Measurements from ENCODE around the gene PGK2.
A peak's percentile ranks its signal among the peaks of the same experiment; 100 is the strongest.
"Not testable (repeated sequence)": the region's sequence is repeated elsewhere in the genome, so short reads cannot be mapped to it uniquely, and the experiment has no call there.

PGK2 gene

GRCh38 chr6:49787176-49787575 is at the start of gene PGK2:
TSS of gene PGK2 (minus strand) at chr6:49787285. CDS start at chr6:49787187, 98 bp downstream.
- DNase-seq (ENCODE audit: low spot score) = no peak

- no peak for DNase-seq (ENCODE audit: low spot score)
Measured at GRCh38 chr6:49835140-49835539, 48.1 kb upstream of the PGK2 start.

- no peak for DNase-seq (ENCODE audit: low spot score)
Measured at GRCh38 chr6:49833386-49833785, 46.3 kb upstream of the PGK2 start.

- DNase-seq (ENCODE audit: low spot score) = no peak
Measured at GRCh38 chr6:49826743-49827406, 39.8 kb upstream of the PGK2 start.

- DNase-seq (ENCODE audit: low spot score) = no peak
Measured at GRCh38 chr6:49815166-49815565, 28.1 kb upstream of the PGK2 start.

GRCh38 chr6:49813248-49813647 is 26.2 kb upstream of the PGK2 start:
- DNase-seq (ENCODE audit: low spot score) = no peak

GRCh38 chr6:49806145-49806544 is 19.1 kb upstream of the PGK2 start:
- DNase-seq (ENCODE audit: low spot score) = no peak

- no peak for DNase-seq (ENCODE audit: low spot score)
Measured at GRCh38 chr6:49805246-49805645, 18.2 kb upstream of the PGK2 start.

GRCh38 chr6:49801525-49801924 is 14.4 kb upstream of the PGK2 start:
- no peak for DNase-seq (ENCODE audit: low spot score)

- no peak for DNase-seq (ENCODE audit: low spot score)
Measured at GRCh38 chr6:49799090-49799489, 12.0 kb upstream of the PGK2 start.

GRCh38 chr6:49796842-49797455 is 9.9 kb upstream of the PGK2 start:
- DNase-seq (ENCODE audit: low spot score) = not testable (repeated sequence)

GRCh38 chr6:49790341-49790740 is 3.3 kb upstream of the PGK2 start:
- DNase-seq (ENCODE audit: low spot score) = no peak

GRCh38 chr6:49784272-49784671 is 2.8 kb downstream of the PGK2 start:
- DNase-seq (ENCODE audit: low spot score) = no peak

- DNase-seq (ENCODE audit: low spot score) = no peak
Measured at GRCh38 chr6:49782725-49783124, 4.4 kb downstream of the PGK2 start.

- DNase-seq (ENCODE audit: low spot score) = no peak
Measured at GRCh38 chr6:49782293-49782692, 4.8 kb downstream of the PGK2 start.

- no peak for DNase-seq (ENCODE audit: low spot score)
Measured at GRCh38 chr6:49776444-49776843, 10.6 kb downstream of the PGK2 start.

- no peak for DNase-seq (ENCODE audit: low spot score)
Measured at GRCh38 chr6:49775043-49775442, 12.0 kb downstream of the PGK2 start.

GRCh38 chr6:49772285-49772684 is 14.8 kb downstream of the PGK2 start:
- no peak for DNase-seq (ENCODE audit: low spot score)

- DNase-seq (ENCODE audit: low spot score) = no peak
Measured at GRCh38 chr6:49766762-49767161, 20.3 kb downstream of the PGK2 start.

GRCh38 chr6:49764571-49765236 is 22.4 kb downstream of the PGK2 start:
- DNase-seq (ENCODE audit: low spot score) = peak; percentile 19

- no peak for DNase-seq (ENCODE audit: low spot score)
Measured at GRCh38 chr6:49744259-49744658, 42.8 kb downstream of the PGK2 start, which contains the start of gene CRISP3. TSS of gene CRISP3 (minus strand) at chr6:49744388. CDS start at chr6:49744367, 21 bp downstream.

GRCh38 chr6:49743429-49743828 is 43.7 kb downstream of the PGK2 start:
- DNase-seq (ENCODE audit: low spot score) = no peak

- no peak for DNase-seq (ENCODE audit: low spot score)
Measured at GRCh38 chr6:49739423-49739822, 47.7 kb downstream of the PGK2 start.
